GM18517 (cell line): ENCODE results near the gene LYRM4.

Source experiments
- ATAC-seq: cut with Tn5 transposase; IDR thresholded peaks from one replicate; pipeline ENCODE4 v1.9.1; 2021; ENCODE audit warnings: mild to moderate bottlenecking, moderate library complexity; ENCODE audit not compliant: unreplicated experiment

The LYRM4 gene

DNA sequence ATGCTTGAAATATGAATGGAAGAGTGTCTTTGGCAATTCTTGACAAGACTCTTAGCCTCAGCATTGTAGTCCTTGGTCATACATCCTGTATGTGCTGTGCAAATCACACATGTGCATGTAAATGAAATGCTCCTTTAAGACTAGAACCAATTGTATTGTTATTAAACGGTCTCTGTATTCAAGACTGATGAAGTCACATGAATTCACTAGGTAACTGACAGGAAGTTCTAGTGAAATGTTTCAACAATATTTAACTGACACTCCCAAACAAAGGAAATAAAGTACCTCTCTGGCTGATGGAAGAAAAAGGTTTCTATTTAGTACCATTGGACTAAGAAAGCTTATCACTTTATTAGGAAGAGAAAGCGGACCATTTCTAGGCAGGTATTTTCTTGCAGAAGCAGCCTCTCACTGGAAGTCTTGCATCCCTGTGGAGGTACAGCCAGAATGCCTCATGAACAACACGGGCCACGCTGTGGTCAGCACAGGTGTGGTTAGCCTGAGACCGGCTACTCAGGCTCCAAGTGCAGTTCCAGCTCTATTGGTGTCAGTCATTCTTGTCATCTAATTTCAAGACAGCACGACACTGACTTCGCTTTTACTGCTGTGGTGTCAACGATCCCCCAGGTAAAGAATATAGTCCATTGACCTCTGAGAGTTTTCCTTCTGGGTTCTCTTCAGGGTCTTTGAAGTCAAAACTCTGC, 158.3 kb downstream of the LYRM4 start:
- ATAC-seq: no peak

DNA sequence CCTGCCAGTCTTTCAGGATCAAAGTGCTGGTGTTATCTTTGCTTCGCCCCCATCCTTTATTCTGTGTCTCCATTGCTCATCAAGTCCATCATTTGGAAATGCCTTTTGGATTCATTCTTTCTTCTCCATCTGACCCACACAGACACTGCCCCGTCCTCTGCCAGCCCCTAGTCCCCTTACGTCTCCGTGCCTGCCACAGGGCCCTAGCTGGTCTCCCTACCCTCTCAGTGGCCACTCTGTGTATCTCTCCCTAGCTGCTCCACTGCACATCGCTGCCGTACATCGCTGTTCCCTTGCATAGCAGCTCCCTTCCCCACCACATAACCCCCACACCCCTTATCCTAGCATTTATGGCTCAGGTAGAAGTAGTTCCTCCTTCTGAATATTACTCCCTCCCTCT, 159.9 kb downstream of the LYRM4 start:
- ATAC-seq: no peak

- no peak for ATAC-seq
These were observed 161.2 kb downstream of the LYRM4 start for GRCh38 chr6:5099537-5099936.

GRCh38 chr6:5098501-5099270, 162.1 kb downstream of the LYRM4 start:
- ATAC-seq: no peak

- ATAC-seq: no peak
These were observed 164.3 kb downstream of the LYRM4 start for GRCh38 chr6:5096482-5096881.

GRCh38 chr6:5095236-5095635, 165.5 kb downstream of the LYRM4 start:
- peak; percentile 87 for ATAC-seq

DNA sequence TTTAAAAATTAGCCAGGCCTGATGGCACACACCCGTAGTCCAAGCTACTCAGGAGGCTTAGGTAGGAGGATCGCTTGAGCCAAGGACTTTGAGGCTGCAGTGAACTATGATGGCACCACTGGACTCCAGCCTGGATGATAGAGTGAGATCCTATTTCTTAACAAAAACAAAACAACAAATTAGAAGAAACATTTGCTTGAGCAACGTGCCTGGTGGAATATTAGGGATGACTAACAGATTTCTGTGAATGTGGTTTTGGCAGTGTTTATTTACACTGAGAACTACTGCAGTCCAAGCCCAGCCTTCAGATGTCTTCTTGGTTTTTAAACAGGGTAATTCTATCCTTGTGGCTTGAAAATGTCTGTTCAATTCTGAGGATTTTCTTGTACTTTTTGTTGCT, 166.4 kb downstream of the LYRM4 start:
- no peak for ATAC-seq

- no peak for ATAC-seq
These were observed 167.3 kb downstream of the LYRM4 start for GRCh38 chr6:5093231-5094015.

- no peak for ATAC-seq
These were observed 169.3 kb downstream of the LYRM4 start for GRCh38 chr6:5091210-5092069.

GRCh38 chr6:5090603-5091002, 170.1 kb downstream of the LYRM4 start:
- no peak for ATAC-seq

DNA sequence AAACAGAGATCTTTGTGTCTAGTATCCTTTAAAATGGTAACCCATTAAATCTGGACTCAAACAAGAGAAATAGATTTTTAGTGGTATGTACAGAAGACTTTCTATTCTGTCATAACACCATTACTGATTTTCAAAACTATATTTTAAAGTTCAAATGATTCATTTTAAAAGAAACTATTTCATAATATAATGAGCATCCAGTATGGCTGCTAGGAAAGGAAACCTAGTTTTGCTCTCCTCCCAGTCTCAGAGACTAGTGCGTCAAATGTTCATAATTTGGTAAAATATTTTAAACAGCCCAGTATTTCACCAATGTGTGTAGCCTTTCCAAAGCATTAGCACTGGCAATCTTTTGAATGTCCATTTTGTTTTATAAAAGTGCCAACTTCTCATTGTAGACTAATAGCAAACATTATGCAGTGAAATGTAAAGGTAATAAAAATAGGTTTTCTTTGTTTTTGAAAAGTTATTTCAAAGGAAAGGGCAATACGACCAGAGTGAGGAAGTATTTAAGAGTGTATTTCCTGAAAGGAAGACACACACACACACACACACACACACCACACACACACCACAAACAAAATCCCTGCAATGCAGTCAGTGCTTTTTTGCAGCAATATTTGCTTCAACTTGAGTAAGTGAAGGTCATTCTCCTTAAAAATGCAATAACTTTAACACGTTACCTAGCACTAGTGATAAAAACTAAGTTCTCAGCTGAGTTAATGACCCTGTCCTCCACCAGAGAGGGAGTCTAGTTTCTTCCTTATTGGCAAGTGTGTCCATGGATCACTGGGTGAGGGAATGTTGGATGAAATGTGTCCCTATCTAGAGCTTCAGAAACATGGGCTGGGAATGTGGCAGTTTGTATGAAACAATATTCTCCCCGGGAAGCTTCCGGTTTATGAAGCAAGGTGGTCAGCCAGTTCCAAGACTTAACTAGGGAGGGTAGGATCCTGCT, 171.0 kb downstream of the LYRM4 start:
- no peak for ATAC-seq

- no peak for ATAC-seq
These were observed 172.0 kb downstream of the LYRM4 start for GRCh38 chr6:5088780-5089179.

DNA sequence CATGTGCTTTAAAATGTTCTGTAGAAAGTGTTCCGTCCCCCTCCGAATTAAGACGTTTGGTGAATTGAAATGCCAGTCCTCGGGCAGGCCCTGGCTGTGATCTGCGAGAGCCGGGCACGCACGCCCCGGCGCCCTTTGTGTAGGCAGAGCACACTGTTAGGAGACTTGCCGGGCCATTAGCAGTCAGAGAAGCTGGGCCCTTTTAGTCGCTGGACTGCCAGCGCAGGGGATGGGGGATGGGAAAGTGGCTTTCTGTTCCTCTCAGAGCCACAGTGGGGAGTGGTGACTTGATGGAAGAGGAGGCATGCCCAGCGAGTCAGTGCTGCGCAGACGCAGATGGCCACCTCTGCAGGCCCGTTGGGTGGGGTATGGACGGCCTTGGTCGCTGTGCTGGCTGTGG, 173.4 kb downstream of the LYRM4 start:
- no peak for ATAC-seq

DNA sequence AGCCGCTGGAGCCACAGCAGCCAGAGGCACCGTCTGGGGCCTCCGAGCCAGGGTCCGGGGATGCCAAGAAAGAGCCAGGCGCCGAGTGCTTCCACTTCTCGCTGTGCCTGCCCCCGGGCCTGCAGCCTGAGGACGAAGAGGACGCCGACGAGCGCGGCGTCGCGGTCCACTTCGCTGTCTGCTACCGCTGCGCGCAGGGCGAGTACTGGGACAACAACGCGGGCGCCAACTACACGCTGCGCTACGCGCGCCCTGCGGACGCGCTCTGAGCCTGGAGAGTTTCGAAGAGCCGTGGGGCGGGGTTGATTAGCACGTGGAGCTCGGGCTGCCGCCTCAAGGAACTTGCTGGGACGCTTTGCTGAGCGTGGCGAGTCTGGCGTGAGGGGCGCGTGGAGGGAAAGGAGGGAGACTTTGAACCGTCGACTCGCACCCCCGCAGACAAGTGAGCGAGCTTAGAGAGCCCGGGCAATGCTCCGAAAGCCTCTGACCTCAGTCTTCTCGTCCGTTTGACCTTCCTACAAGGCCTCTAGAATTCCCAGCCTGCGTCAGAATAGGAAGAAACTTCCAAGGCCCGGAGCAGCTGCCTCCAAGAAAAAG, 174.4 kb downstream of the LYRM4 start:
- ATAC-seq: no peak

- no peak for ATAC-seq
These were observed 175.0 kb downstream of the LYRM4 start for GRCh38 chr6:5085648-5086293.

GRCh38 chr6:5084781-5085647, 175.7 kb downstream of the LYRM4 start, which contains the start of gene PPP1R3G:
TSS of gene PPP1R3G (plus strand) at chr6:5085341. CDS start at chr6:5085486, 145 bp downstream.
- ATAC-seq: no peak

DNA sequence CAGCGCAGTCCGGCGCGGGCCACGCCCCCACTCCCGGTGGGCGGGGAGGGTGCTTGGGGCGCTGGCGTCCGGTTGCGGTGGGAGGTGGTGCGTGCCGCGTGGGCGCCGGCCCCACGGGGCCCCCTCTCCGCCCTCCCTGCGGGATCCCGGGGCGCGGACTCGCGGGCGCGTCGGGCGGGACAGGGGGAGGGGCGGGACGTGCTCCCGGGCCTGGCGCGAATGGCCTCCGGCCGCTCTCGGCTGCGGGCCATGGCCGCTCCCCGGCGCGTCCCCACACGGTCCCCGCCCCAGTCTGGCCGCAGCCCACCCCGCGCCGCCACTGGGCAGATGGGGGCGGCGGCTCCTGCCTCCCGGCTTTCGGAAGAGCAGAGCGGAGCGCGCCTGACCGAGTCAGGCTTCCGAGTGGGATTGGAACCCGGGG, 176.4 kb downstream of the LYRM4 start:
- ATAC-seq: no peak
